GM21786 (cell line): ENCODE data around the gene ZFAND2B.

Source experiments
- ATAC-seq: cut with Tn5 transposase; IDR thresholded peaks from one replicate; pipeline ENCODE4 v1.9.1; 2021; ENCODE audit not compliant: unreplicated experiment

The ZFAND2B gene

GRCh38 chr2:219204425-219205164, 2.0 kb upstream of the ZFAND2B start:
- no peak for ATAC-seq

- no peak for ATAC-seq
These were observed 1.4 kb upstream of the ZFAND2B start for GRCh38 chr2:219205165-219205538.

GRCh38 chr2:219205981-219206327, 628 bp upstream of the ZFAND2B start:
- no peak for ATAC-seq

GRCh38 chr2:219207134-219207883, 727 bp downstream of the ZFAND2B start:
- no peak for ATAC-seq

GRCh38 chr2:219207884-219208740, 1.5 kb downstream of the ZFAND2B start:
- no peak for ATAC-seq

- ATAC-seq: no peak
These were observed 2.9 kb downstream of the ZFAND2B start for GRCh38 chr2:219209236-219210195.

GRCh38 chr2:219210196-219210885, 3.8 kb downstream of the ZFAND2B start:
- no peak for ATAC-seq

- ATAC-seq: no peak
These were observed 4.3 kb downstream of the ZFAND2B start for GRCh38 chr2:219210886-219211362.

GRCh38 chr2:219213026-219213415, 6.4 kb downstream of the ZFAND2B start:
- ATAC-seq: no peak

GRCh38 chr2:219213486-219214071, 7.0 kb downstream of the ZFAND2B start:
- ATAC-seq: no peak

- ATAC-seq: no peak
These were observed 7.6 kb downstream of the ZFAND2B start for GRCh38 chr2:219214141-219214540.

- ATAC-seq: no peak
These were observed 8.2 kb downstream of the ZFAND2B start for GRCh38 chr2:219214786-219215185.

- no peak for ATAC-seq
These were observed 9.4 kb downstream of the ZFAND2B start for GRCh38 chr2:219215871-219216534.

- no peak for ATAC-seq
These were observed 9.9 kb downstream of the ZFAND2B start for GRCh38 chr2:219216535-219216915.

- peak; percentile 27 for ATAC-seq
These were observed 11.7 kb downstream of the ZFAND2B start for GRCh38 chr2:219218217-219218731.

GRCh38 chr2:219218732-219219701, 12.4 kb downstream of the ZFAND2B start, which contains the start of gene ABCB6:
ABCB6 (minus strand) TSS chr2:219218958; CDS start chr2:219218673, 285 bp downstream.
- ATAC-seq: peak; percentile 74

- ATAC-seq: no peak
These were observed 13.4 kb downstream of the ZFAND2B start for GRCh38 chr2:219219784-219220532.
